Measurements from ENCODE around the gene CFD. TPM values are rescaled to one million over a fixed set of nuclear protein-coding genes. Genes with fewer than 3 reads are reported as not detected.
"Not testable (repeated sequence)": the region's sequence is repeated elsewhere in the genome, so short reads cannot be mapped to it uniquely, and the experiment has no call there.

The CFD gene
- total RNA-seq, 1 donor from 2014 or later: 5.2 TPM

GRCh38 chr19:876089-876488 lies 16.6 kb downstream of the CFD start:
- no peak overlapping the region for H3K4me3 ChIP-seq (ENCODE audit: low read depth, low read length)
- TF ChIP-seq CTCF (conservative IDR thresholded peaks at IDR 0.05; ENCODE audit: low read depth, low read length): no peak
- DNase-seq (ENCODE audit: low read depth): no peak

- no peak for DNase-seq (ENCODE audit: low read depth)
- H3K4me3 ChIP-seq (ENCODE audit: low read depth, low read length): no peak overlapping the region
- TF ChIP-seq CTCF (conservative IDR thresholded peaks at IDR 0.05; ENCODE audit: low read depth, low read length): no peak
Observed at GRCh38 chr19:876780-877314, 17.4 kb downstream of the CFD start.

GRCh38 chr19:877992-878660 lies 18.7 kb downstream of the CFD start:
- H3K4me3 ChIP-seq (ENCODE audit: low read depth, low read length); DNase-seq (ENCODE audit: low read depth): not testable (repeated sequence)

- not testable (repeated sequence) for DNase-seq (ENCODE audit: low read depth); H3K4me3 ChIP-seq (ENCODE audit: low read depth, low read length)
Observed at GRCh38 chr19:878751-879561, 19.5 kb downstream of the CFD start.

- no peak overlapping the region for H3K4me3 ChIP-seq (ENCODE audit: low read depth, low read length)
- no peak for TF ChIP-seq CTCF (conservative IDR thresholded peaks at IDR 0.05; ENCODE audit: low read depth, low read length)
Observed at GRCh38 chr19:879711-880438, 20.4 kb downstream of the CFD start.

GRCh38 chr19:881385-882071 lies 22.1 kb downstream of the CFD start:
- DNase-seq (ENCODE audit: low read depth): no peak
- H3K4me3 ChIP-seq (ENCODE audit: low read depth, low read length): no peak overlapping the region
- no peak for TF ChIP-seq CTCF (conservative IDR thresholded peaks at IDR 0.05; ENCODE audit: low read depth, low read length)

More at GRCh38 chr19:879711-880438, 20.4 kb downstream of the CFD start:
- DNase-seq (ENCODE audit: low read depth): no peak

- DNase-seq (ENCODE audit: low read depth): no peak
- no peak overlapping the region for H3K4me3 ChIP-seq (ENCODE audit: low read depth, low read length)
- no peak for TF ChIP-seq CTCF (conservative IDR thresholded peaks at IDR 0.05; ENCODE audit: low read depth, low read length)
Observed at GRCh38 chr19:882871-883497, 23.5 kb downstream of the CFD start.
